Measurements from ENCODE around the gene CNTFR.

Gene CNTFR

DNA sequence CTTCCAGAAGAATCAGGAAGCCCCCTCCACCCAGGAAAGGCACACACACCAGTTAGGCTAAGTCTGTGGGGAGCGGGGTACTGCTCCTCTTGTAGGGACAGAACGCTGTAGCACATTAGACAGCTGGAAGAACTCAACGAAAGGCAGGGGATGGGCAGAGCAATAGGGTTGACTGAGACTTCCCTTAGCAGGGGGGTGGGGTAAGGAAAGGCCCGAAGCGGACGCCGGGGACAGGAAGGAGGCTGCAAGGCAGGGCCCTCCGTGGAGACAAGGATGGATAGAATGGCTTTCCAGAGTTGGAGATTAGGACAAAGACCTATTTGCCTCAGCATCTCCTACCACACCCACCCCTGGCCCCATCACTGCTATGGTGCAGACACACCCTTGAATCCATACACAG, 14.3 kb downstream of the CNTFR start:
- Histone ChIP-seq H3K4me1 (ENCODE audit: control insufficient read depth in 1 of 2, insufficient read depth in 2 of 2, low read length in 2 of 2) (peaks cover 0 to 13% of the 10 kb centered on the region in 2 donors), H3K4me3 (ENCODE audit: low read depth in 1 of 2, low read length in 2 of 2) (no peak overlapping the region), H3K36me3 (ENCODE audit: control insufficient read depth in 1 of 2, insufficient read depth in 2 of 2, low read length in 2 of 2) (no peaks in the 10 kb centered on the region), H3K27me3 (ENCODE audit: low read depth, low read length) (peaks cover 17% of the 10 kb centered on the region), H3K9me3 (ENCODE audit: control insufficient read depth in 1 of 2, low read length in 2 of 2) (no peaks in the 10 kb centered on the region), H3K27ac (ENCODE audit: low read length) (no peak overlapping the region)

DNA sequence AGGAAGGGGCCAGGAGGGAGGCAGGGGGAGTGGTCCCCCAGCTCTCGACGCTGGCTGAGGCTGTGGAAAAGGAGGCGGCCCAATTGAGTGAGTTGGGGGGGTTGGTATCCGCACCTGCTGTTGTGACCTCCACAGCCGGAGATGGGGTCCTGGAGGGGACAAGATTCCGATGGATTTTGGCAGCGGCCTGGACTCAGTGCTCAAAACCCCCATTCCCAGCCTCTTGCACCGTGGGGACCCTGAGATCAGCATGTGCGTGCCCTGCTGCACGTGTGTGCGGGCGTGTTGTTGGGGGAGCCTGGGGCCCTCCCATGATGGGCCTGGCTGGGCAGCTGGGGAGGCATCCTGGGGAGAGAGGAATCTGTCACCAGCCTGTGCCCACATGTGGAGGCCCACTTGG, 15.0 kb downstream of the CNTFR start:
- no peaks in the 10 kb centered on the region for H3K36me3 ChIP-seq (ENCODE audit: control insufficient read depth in 1 of 2, insufficient read depth in 2 of 2, low read length in 2 of 2)

DNA sequence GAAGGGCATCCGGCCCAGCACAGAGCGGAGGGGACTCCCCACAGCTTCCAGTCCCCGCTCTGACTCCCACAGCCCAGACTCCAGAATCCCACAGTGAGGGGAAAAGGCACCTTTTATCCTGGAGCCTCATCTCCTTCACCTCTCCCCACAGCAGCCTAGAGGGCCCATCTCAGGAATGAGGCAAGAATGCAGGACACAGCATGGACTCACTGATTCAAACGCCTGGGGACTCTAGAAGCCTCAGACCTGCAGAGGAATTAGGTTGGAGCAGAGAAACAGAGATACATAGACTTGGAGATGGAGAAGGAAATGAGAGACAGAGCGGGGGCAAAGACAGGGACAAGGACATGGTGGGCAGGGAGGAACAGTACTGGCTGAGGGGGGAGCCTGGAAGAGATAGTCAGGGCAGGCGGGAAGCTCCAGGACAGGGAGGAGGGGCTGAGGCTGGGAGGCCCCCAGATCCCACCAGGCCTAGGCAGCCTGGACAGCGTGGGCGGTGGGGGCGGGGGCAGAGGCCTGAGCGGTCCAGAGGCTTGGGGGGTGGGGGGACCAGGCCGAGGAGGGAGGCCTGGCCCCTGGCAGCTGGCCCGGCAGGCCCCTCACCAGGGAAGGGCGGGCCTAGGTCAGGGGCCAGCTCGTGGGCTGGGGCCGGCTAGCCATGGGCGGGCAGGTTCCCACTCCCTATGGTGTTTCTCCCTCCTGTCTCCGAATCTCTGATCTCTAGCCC, 15.8 kb downstream of the CNTFR start:
- Histone ChIP-seq H3K4me1 (ENCODE audit: control insufficient read depth in 1 of 2, insufficient read depth in 2 of 2, low read length in 2 of 2) (peaks cover 0 to 9% of the 10 kb centered on the region in 2 donors), H3K9me3 (ENCODE audit: control insufficient read depth in 1 of 2, low read length in 2 of 2) (no peaks in the 10 kb centered on the region), H3K27me3 (ENCODE audit: low read depth, low read length) (peaks cover 14% of the 10 kb centered on the region), H3K4me3 (ENCODE audit: low read depth in 1 of 2, low read length in 2 of 2) (no peak overlapping the region), H3K27ac (ENCODE audit: low read length) (no peak overlapping the region), H3K36me3 (ENCODE audit: control insufficient read depth in 1 of 2, insufficient read depth in 2 of 2, low read length in 2 of 2) (no peaks in the 10 kb centered on the region)

More for the DNA sequence above, 15.0 kb downstream of the CNTFR start:
- H3K9me3 ChIP-seq (ENCODE audit: control insufficient read depth in 1 of 2, low read length in 2 of 2) = no peaks in the 10 kb centered on the region
- H3K27me3 ChIP-seq (ENCODE audit: low read depth, low read length) = peaks cover 17% of the 10 kb centered on the region
- H3K4me3 ChIP-seq (ENCODE audit: low read depth in 1 of 2, low read length in 2 of 2) = no peak overlapping the region
- peaks cover 0 to 13% of the 10 kb centered on the region in 2 donors for H3K4me1 ChIP-seq (ENCODE audit: control insufficient read depth in 1 of 2, insufficient read depth in 2 of 2, low read length in 2 of 2)
- no peak overlapping the region for H3K27ac ChIP-seq (ENCODE audit: low read length)

DNA sequence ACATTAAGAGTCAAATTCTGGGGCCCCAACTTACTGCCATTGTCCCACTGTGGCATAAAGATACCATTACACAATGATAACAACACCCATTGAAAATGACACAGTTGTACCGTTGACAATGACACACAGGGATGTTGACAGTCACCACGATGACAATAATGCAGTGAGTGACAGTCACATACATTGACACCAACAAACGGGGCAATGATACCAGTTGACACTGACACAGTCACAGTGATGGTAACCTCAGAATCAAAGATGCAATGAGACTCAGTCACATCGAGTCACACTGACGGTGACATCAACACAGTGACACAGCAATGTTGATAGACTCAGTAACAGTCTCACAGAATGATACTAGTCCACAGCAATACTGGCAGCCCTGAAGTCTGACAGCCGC, 16.9 kb downstream of the CNTFR start:
- Histone ChIP-seq H3K4me1 (ENCODE audit: control insufficient read depth in 1 of 2, insufficient read depth in 2 of 2, low read length in 2 of 2) (no peaks in the 10 kb centered on the region), H3K36me3 (ENCODE audit: control insufficient read depth in 1 of 2, insufficient read depth in 2 of 2, low read length in 2 of 2) (no peaks in the 10 kb centered on the region), H3K9me3 (ENCODE audit: control insufficient read depth in 1 of 2, low read length in 2 of 2) (no peaks in the 10 kb centered on the region), H3K27ac (ENCODE audit: low read length) (no peak overlapping the region), H3K27me3 (ENCODE audit: low read depth, low read length) (peaks cover 6% of the 10 kb centered on the region), H3K4me3 (ENCODE audit: low read depth in 1 of 2, low read length in 2 of 2) (no peak overlapping the region)

DNA sequence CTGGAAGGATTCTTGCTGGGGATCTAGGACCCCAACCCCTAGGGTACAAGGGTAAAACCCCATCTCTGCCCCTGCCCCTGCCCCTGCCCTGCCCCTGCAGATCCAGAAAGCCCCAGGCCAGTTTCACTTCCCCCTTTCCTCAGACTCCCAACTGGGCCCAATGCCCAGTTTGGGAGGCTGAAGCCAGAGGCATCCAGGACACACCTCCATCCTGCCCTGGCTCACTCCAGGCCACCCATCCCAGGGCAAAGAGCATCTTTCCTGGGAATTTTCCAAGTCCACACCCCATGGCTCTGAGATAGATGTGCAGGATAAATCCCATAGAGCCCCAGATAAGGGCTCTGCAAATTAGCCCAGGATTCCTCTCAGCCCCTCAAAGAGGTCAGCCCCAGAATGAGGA, 17.4 kb downstream of the CNTFR start:
- Histone ChIP-seq H3K27me3 (ENCODE audit: low read depth, low read length) (peaks cover under 1% of the 10 kb centered on the region), H3K27ac (ENCODE audit: low read length) (no peak overlapping the region), H3K36me3 (ENCODE audit: control insufficient read depth in 1 of 2, insufficient read depth in 2 of 2, low read length in 2 of 2) (no peaks in the 10 kb centered on the region), H3K4me3 (ENCODE audit: low read depth in 1 of 2, low read length in 2 of 2) (no peak overlapping the region), H3K4me1 (ENCODE audit: control insufficient read depth in 1 of 2, insufficient read depth in 2 of 2, low read length in 2 of 2) (no peaks in the 10 kb centered on the region), H3K9me3 (ENCODE audit: control insufficient read depth in 1 of 2, low read length in 2 of 2) (no peaks in the 10 kb centered on the region)

DNA sequence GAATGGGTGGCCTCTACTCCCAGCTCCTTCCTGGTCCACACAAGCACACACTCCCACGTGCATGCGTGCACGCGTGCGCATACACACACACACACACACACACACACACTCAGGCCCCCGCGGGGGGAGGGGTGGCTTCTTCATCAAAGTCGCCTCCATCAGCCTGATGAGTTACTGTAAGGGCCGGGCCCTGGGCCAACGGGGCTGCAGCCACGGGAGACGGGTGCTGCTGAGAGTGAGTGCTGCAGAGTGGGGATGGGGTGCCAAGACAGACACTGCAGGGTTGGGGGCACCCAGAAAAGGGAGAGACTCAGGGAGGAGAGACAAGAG, 18.1 kb downstream of the CNTFR start:
- no peak overlapping the region for H3K4me3 ChIP-seq (ENCODE audit: low read depth in 1 of 2, low read length in 2 of 2)
- H3K27ac ChIP-seq (ENCODE audit: low read length) = no peak overlapping the region

DNA sequence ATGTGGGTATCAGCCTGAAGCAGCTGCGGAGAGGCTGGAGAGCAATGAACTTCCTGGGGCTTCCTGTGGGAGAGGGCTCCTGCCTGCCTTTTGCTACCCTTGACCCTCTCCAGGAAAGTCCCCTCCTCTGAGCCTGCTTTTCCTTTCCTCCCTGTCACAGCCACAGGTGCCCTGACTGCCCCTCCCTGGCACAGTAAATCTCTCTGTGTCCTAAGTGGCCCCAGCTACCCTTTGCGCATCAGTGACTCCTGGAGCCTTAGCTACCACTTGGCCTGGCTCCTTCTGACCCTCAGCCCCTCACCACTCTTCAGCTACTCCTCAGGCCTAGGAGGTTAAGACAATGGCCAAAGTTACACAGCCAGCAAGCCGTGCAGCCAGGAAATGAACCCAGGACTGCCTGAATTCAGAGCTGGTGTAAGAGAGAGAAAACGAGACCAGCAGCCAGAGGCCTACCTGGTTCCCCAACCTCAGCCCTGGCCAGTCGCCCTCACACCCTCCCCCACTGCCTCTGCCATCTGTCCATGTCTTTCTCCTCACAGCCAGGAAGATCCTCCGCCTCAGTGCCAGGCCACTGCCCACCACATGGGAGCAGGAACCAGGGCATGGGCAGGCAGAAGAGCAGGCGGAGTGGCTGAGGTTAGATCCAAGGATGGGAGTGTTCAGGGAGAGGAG, 18.6 kb downstream of the CNTFR start:
- Histone ChIP-seq H3K9me3 (ENCODE audit: control insufficient read depth in 1 of 2, low read length in 2 of 2) (no peaks in the 10 kb centered on the region), H3K4me3 (ENCODE audit: low read depth in 1 of 2, low read length in 2 of 2) (no peak overlapping the region), H3K4me1 (ENCODE audit: control insufficient read depth in 1 of 2, insufficient read depth in 2 of 2, low read length in 2 of 2) (no peaks in the 10 kb centered on the region), H3K36me3 (ENCODE audit: control insufficient read depth in 1 of 2, insufficient read depth in 2 of 2, low read length in 2 of 2) (no peaks in the 10 kb centered on the region), H3K27ac (ENCODE audit: low read length) (no peak overlapping the region), H3K27me3 (ENCODE audit: low read depth, low read length) (no peaks in the 10 kb centered on the region)

More for the DNA sequence above, 18.1 kb downstream of the CNTFR start:
- Histone ChIP-seq H3K9me3 (ENCODE audit: control insufficient read depth in 1 of 2, low read length in 2 of 2) (no peaks in the 10 kb centered on the region), H3K36me3 (ENCODE audit: control insufficient read depth in 1 of 2, insufficient read depth in 2 of 2, low read length in 2 of 2) (no peaks in the 10 kb centered on the region), H3K4me1 (ENCODE audit: control insufficient read depth in 1 of 2, insufficient read depth in 2 of 2, low read length in 2 of 2) (no peaks in the 10 kb centered on the region), H3K27me3 (ENCODE audit: low read depth, low read length) (no peaks in the 10 kb centered on the region)

DNA sequence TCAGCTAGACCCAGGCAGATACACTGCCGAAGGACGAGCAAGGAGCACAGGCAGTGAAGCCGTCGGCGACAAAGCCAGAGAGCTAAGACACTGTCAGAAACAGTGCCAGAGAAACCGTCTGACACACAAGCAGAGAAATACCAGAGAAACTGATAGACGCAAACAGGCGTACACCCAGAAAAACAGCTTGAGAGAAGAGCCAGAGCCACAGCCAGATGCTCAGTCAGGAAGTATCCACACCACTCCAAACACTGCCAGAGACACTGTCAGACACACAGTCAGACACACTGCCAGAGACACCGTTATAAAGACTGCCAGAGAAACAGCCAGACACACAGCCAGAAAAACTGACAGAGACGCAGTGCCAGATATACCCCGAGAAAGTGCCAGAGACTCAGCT, 19.1 kb downstream of the CNTFR start:
- no peaks in the 10 kb centered on the region for H3K27me3 ChIP-seq (ENCODE audit: low read depth, low read length)
- no peaks in the 10 kb centered on the region for H3K36me3 ChIP-seq (ENCODE audit: control insufficient read depth in 1 of 2, insufficient read depth in 2 of 2, low read length in 2 of 2)
- no peak overlapping the region for H3K4me3 ChIP-seq (ENCODE audit: low read depth in 1 of 2, low read length in 2 of 2)
- H3K27ac ChIP-seq (ENCODE audit: low read length) = no peak overlapping the region
- H3K9me3 ChIP-seq (ENCODE audit: control insufficient read depth in 1 of 2, low read length in 2 of 2) = no peaks in the 10 kb centered on the region
- no peaks in the 10 kb centered on the region for H3K4me1 ChIP-seq (ENCODE audit: control insufficient read depth in 1 of 2, insufficient read depth in 2 of 2, low read length in 2 of 2)

DNA sequence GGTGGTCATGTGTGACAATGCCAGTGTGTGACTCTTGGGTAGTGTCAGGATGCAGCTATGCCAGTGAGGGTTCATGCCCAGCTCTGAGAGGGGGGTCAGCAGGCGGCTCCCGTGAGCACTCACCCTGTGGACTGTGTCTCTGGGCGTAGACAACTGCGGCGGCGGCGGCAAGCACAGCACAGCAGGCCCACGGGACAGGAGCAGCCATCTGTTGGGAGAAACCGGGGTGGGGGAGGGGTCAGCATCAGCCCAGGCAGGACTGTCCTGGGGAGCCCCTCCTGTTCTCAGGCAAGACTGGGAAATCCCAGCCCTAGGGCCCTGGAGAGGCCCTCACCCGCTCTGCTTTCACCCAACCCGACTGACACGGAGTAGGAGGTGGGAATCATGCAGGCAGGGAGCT, 20.8 kb downstream of the CNTFR start:
- H3K9me3 ChIP-seq (ENCODE audit: control insufficient read depth in 1 of 2, low read length in 2 of 2) = no peaks in the 10 kb centered on the region
- no peak overlapping the region for H3K27ac ChIP-seq (ENCODE audit: low read length)
- H3K27me3 ChIP-seq (ENCODE audit: low read depth, low read length) = no peaks in the 10 kb centered on the region
- no peaks in the 10 kb centered on the region for H3K4me1 ChIP-seq (ENCODE audit: control insufficient read depth in 1 of 2, insufficient read depth in 2 of 2, low read length in 2 of 2)
- H3K4me3 ChIP-seq (ENCODE audit: low read depth in 1 of 2, low read length in 2 of 2) = no peak overlapping the region
- H3K36me3 ChIP-seq (ENCODE audit: control insufficient read depth in 1 of 2, insufficient read depth in 2 of 2, low read length in 2 of 2) = no peaks in the 10 kb centered on the region

DNA sequence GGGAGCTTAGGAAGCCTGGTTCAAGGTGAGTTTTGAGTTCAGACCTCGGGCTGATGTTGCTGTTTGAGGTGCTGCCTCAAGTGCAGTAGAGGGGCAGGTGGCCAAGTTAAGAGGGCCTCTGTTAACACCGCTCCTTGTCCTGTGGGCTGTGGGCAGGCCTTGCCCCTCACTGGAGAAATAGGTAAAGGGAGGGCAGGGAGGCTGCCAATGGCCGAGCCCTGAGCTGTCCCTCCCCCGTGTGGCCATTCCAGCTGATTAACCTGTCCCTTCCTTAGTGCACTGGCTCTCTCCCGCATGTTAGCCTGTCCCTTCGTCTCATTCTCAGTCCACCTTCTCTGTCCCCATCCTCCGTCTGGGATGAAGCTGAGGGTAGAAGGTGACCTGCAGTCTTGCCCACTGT, 21.4 kb downstream of the CNTFR start:
- H3K36me3 ChIP-seq (ENCODE audit: control insufficient read depth in 1 of 2, insufficient read depth in 2 of 2, low read length in 2 of 2) = no peaks in the 10 kb centered on the region
- no peak overlapping the region for H3K27ac ChIP-seq (ENCODE audit: low read length)
- no peaks in the 10 kb centered on the region for H3K27me3 ChIP-seq (ENCODE audit: low read depth, low read length)
- H3K4me1 ChIP-seq (ENCODE audit: control insufficient read depth in 1 of 2, insufficient read depth in 2 of 2, low read length in 2 of 2) = no peaks in the 10 kb centered on the region
- H3K4me3 ChIP-seq (ENCODE audit: low read depth in 1 of 2, low read length in 2 of 2) = no peak overlapping the region
- H3K9me3 ChIP-seq (ENCODE audit: control insufficient read depth in 1 of 2, low read length in 2 of 2) = no peaks in the 10 kb centered on the region

DNA sequence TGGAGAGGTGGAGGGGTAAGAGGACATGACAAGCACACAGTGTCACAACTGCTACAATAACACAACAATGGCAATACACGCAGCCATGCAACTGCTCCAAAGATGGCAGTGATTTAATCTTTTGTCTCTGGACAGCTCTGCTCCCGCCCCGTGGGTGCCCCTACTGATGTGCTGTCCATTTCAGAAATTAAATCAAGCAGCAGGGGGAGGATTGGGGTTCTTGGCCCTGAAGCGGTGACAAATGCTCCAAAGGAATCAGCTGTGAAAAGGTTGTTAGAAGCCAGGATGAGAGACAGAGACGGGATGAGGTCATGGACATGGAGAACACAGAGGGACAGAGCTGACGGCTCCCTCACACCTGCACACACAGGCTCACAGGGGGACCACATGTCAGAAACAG, 22.6 kb downstream of the CNTFR start:
- peaks cover 0 to 5% of the 10 kb centered on the region in 2 donors for H3K9me3 ChIP-seq (ENCODE audit: control insufficient read depth in 1 of 2, low read length in 2 of 2)
- no peak overlapping the region for H3K4me3 ChIP-seq (ENCODE audit: low read depth in 1 of 2, low read length in 2 of 2)
- H3K27me3 ChIP-seq (ENCODE audit: low read depth, low read length) = no peaks in the 10 kb centered on the region
- no peaks in the 10 kb centered on the region for H3K36me3 ChIP-seq (ENCODE audit: control insufficient read depth in 1 of 2, insufficient read depth in 2 of 2, low read length in 2 of 2)
- no peaks in the 10 kb centered on the region for H3K4me1 ChIP-seq (ENCODE audit: control insufficient read depth in 1 of 2, insufficient read depth in 2 of 2, low read length in 2 of 2)
- no peak overlapping the region for H3K27ac ChIP-seq (ENCODE audit: low read length)

DNA sequence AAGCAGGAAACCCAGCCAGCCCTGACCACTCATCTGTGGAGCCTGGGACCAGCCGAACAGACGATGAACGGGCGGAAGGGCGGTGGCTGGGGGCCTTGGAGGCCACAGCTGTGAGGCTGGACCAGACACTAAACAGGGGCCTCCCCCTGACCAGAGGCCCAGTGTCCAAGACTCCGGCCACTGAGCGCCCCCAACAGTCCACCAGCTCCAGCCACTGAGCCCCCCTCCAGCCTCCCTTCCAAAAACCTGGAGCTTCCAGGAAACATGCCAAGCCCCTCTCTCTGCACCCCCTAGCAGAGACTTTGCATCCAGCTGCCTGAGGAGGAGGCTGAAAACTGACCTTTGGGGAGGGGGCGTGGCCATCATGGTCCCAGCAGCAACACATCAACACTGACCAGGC, 23.2 kb downstream of the CNTFR start:
- Histone ChIP-seq H3K36me3 (ENCODE audit: control insufficient read depth in 1 of 2, insufficient read depth in 2 of 2, low read length in 2 of 2) (no peaks in the 10 kb centered on the region), H3K9me3 (ENCODE audit: control insufficient read depth in 1 of 2, low read length in 2 of 2) (peaks cover 0 to 6% of the 10 kb centered on the region in 2 donors), H3K27ac (ENCODE audit: low read length) (no peak overlapping the region), H3K4me1 (ENCODE audit: control insufficient read depth in 1 of 2, insufficient read depth in 2 of 2, low read length in 2 of 2) (no peaks in the 10 kb centered on the region), H3K4me3 (ENCODE audit: low read depth in 1 of 2, low read length in 2 of 2) (no peak overlapping the region), H3K27me3 (ENCODE audit: low read depth, low read length) (no peaks in the 10 kb centered on the region)

Measured in muscle layer of duodenum (tissue), 2 donors.